Measurements from ENCODE around the gene CLUH. TPM values are rescaled to one million over a fixed set of nuclear protein-coding genes. Genes with fewer than 3 reads are reported as not detected.

CLUH gene
- polyA plus RNA-seq, 1 experiment: 13.4 TPM

DNA sequence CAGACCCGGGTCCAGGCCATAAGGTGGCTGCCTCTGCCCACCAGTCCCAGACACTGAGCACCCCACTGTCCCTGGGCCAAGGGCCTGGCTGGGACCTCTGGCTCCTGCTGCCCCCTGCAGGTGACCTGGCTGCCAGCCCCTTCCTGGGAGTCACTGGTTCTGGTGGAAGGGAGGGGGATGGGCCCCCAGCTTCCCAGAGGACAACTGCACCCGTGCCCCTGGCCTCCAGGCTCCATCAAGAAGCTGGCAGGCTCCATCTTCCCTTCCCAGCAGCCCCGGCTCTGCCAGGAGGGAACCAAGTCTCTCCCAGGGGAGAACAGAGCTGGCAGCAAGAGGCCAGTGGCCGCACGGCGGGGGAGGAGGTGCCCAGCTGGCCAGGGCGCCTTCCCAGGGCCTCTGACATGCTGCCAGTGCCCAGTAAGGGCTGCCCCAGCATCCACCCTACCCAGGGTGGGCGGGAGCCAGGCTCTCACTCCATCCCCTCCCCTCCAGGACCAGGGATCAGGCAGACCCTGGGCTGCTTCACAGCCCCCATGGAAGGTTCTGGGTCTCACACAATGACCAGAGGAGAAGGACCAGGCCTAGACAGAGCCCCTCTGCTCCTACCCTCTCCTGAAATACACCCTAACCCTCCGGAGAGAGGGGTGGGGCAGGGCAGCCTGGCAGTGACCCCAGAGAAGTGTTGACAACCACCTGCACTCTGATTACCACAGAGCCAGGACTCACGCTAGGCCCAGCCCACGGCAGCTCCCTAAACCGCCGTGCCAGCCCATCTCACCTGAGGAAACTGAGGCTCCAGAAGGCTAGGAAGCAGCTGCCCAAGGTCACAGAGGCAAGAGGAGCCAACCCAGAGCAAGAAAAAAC, 3.6 kb downstream of the CLUH start:
- TF ChIP-seq, protein P1, sequence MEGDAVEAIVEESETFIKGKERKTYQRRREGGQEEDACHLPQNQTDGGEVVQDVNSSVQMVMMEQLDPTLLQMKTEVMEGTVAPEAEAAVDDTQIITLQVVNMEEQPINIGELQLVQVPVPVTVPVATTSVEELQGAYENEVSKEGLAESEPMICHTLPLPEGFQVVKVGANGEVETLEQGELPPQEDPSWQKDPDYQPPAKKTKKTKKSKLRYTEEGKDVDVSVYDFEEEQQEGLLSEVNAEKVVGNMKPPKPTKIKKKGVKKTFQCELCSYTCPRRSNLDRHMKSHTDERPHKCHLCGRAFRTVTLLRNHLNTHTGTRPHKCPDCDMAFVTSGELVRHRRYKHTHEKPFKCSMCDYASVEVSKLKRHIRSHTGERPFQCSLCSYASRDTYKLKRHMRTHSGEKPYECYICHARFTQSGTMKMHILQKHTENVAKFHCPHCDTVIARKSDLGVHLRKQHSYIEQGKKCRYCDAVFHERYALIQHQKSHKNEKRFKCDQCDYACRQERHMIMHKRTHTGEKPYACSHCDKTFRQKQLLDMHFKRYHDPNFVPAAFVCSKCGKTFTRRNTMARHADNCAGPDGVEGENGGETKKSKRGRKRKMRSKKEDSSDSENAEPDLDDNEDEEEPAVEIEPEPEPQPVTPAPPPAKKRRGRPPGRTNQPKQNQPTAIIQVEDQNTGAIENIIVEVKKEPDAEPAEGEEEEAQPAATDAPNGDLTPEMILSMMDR (IDR thresholded peaks at IDR 0.05; ENCODE audit: insufficient read depth, low read depth, low read length): peak; percentile 45
- Histone ChIP-seq H3K36me3 (ENCODE audit: control insufficient read depth, insufficient read depth, low read length) (peaks cover 6% of the 10 kb centered on the region), H3K27me3 (ENCODE audit: control insufficient read depth, insufficient read depth, low read length) (no peaks in the 10 kb centered on the region), H3K4me3 (ENCODE audit: low read depth, low read length) (no peak overlapping the region)
- no peak for DNase-seq (ENCODE audit: low read depth)
- ChIA-PET POLR2A (no interaction called here), CTCF (interaction anchor here (0.6 to 1.1 kb wide), 3 partner anchors 10 to 52 kb away, joined by 3 read pairs; no protein-coding TSS in a partner anchor)

DNA sequence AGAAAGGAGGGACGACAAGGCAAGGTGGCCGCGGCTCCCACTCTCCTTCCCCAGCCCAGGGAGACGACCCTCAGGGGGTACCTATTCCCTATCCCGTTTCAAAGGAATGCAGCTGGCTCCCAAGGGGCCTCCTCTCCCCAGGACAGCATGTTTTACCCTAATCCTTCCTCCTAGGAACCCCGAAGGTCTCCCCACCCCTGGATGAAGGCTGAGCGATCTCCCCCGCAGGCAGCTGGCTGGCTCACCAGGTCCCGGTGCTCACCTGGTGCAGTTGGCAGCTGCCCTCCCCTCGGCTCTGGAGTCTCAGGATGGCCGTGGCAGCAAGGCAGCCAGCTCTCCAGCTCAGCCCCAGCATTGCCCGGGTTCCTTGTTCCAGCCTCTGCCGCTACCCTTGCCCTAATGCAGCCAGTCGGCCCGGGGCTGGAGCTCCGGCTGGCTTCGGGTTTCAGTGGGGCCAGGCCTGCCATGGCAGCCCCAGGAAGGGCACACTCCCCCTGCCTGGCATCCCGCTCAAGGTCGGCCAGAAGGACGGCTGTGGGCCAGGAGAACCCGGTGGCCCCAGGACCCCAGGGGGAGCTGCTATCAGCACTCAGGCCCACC, 4.6 kb downstream of the CLUH start:
- Histone ChIP-seq H3K4me3 (ENCODE audit: low read depth, low read length) (no peak overlapping the region), H3K36me3 (ENCODE audit: control insufficient read depth, insufficient read depth, low read length) (peaks cover 10% of the 10 kb centered on the region), H3K27me3 (ENCODE audit: control insufficient read depth, insufficient read depth, low read length) (no peaks in the 10 kb centered on the region)
- no peak for DNase-seq (ENCODE audit: low read depth)
- POLR2A ChIA-PET: interaction anchor here (0.7 kb wide), 1 partner anchor 10 kb away, joined by 3 read pairs; no protein-coding TSS in a partner anchor
- CTCF ChIA-PET: interaction anchor here (0.9 to 1.1 kb wide), 2 partner anchors 9 to 20 kb away, joined by 3 read pairs; no protein-coding TSS in a partner anchor
- TF ChIP-seq, protein P1 (IDR thresholded peaks at IDR 0.05; ENCODE audit: insufficient read depth, low read depth, low read length): no peak

DNA sequence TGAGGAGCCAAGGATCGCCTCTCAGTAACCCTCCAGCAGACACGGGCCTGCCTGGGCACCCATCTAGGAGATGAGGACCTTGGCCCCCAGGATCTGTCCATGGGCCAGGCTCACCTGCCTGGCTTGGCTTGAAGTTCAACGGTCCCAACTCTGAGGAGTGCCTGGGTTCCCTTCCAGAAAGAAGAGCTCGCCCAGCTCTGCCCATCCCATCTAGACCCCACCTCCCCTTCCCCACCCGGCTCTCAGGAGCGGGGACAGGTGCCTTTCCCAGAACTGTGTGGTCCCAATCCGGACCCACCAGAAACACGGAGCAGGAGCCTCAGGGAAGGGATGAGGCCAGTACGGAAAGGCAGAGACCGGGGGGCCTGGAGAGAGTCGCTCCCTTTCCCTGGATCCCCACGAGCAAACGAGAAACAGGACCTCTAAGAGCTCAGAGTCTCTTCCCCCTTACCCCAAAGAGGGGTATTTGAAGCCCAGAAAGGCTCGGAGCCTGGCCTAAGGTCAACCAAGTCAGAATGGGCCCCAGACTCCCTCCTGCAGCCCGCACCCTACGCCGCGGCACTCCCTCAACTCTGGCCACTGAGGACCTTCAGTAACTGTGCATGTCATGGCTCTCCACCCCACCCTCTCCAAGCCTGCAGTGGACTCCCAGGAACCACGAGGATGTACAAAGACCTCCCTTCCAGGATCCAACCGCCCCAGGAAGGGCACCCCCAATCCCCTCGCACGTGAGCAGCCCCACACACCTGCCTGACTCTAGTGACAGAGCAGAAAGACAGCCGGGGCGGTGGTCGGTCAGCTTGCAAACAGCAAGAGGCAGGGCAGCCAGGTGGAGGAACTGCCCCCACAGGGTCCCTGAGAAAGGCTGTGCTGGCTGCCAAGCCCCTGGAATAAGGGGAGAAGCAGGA, 5.4 kb downstream of the CLUH start:
- H3K36me3 ChIP-seq (ENCODE audit: control insufficient read depth, insufficient read depth, low read length): peaks cover 15% of the 10 kb centered on the region
- ChIA-PET CTCF (no interaction called here), POLR2A (interaction anchor here (0.7 kb wide), 1 partner anchor 10 kb away, joined by 3 read pairs; no protein-coding TSS in a partner anchor)
- TF ChIP-seq, protein P1 (IDR thresholded peaks at IDR 0.05; ENCODE audit: insufficient read depth, low read depth, low read length): no peak
- no peaks in the 10 kb centered on the region for H3K27me3 ChIP-seq (ENCODE audit: control insufficient read depth, insufficient read depth, low read length)
- DNase-seq (ENCODE audit: low read depth): no peak
- no peak overlapping the region for H3K4me3 ChIP-seq (ENCODE audit: low read depth, low read length)

DNA sequence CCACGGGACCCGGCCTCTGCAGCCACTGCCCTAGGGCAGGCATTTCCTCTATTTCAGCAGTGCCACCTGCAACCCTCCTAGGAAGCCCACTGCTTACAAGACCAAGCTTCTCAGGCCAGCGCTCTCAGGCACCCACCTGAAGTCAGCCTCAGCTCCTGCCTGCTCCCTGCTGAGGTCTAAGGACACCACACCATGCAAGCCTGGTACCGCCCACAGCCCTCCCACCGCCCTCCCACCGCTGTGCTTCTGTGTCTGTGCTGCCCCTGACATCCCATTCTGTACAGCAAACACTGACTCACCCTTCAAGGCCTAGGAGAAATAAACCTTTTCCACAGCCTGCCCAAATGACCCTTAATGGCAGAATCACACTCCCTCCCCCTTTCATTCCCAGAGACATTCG, 6.3 kb downstream of the CLUH start:
- Histone ChIP-seq H3K27me3 (ENCODE audit: control insufficient read depth, insufficient read depth, low read length) (no peaks in the 10 kb centered on the region), H3K4me3 (ENCODE audit: low read depth, low read length) (no peak overlapping the region), H3K36me3 (ENCODE audit: control insufficient read depth, insufficient read depth, low read length) (peaks cover 18% of the 10 kb centered on the region)
- TF ChIP-seq, protein P1 (IDR thresholded peaks at IDR 0.05; ENCODE audit: insufficient read depth, low read depth, low read length): no peak
- ChIA-PET CTCF (no interaction called here), POLR2A (no interaction called here)
- no peak for DNase-seq (ENCODE audit: low read depth)
